GM19468 (cell line): ENCODE data around the gene NISCH.
"Not testable (repeated sequence)": the region's sequence is repeated elsewhere in the genome, so short reads cannot be mapped to it uniquely, and the experiment has no call there.

ENCODE experiments used
- ATAC-seq: cut with Tn5 transposase; IDR thresholded peaks from one replicate; pipeline ENCODE4 v1.9.1; 2021; ENCODE audit warnings: mild to moderate bottlenecking, moderate library complexity, moderate number of reproducible peaks; ENCODE audit not compliant: unreplicated experiment; ENCODE audit errors: extremely low read depth

The NISCH gene

DNA sequence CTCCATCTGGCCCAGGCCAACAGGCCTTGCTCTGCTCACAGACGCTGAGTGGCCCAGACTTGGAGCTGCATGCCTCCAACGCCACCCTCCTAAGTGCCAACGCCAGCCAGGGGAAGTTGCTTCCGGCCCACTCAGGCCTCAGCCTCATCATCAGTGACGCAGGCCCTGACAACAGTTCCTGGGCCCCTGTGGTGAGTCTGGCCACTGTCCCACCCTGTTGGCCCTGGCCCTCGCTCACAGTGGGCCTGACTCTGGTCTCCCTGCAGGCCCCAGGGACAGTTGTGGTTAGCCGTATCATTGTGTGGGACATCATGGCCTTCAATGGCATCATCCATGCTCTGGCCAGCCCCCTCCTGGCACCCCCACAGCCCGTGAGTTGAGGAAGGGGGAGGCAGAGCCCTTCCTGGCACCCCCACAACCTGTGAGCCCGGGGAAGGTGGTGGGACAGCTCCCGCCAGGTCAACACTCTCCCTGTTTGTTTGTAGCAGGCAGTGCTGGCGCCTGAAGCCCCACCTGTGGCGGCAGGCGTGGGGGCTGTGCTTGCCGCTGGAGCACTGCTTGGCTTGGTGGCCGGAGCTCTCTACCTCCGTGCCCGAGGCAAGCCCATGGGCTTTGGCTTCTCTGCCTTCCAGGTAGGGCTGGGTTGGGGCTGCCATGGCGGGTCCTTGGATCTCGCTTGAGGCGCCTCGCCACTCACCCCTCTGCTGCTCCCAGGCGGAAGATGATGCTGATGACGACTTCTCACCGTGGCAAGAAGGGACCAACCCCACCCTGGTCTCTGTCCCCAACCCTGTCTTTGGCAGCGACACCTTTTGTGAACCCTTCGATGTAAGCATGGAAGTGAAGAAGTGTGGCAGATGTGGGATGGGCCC lies 68.2 kb downstream of the NISCH start:
- no peak for ATAC-seq

DNA sequence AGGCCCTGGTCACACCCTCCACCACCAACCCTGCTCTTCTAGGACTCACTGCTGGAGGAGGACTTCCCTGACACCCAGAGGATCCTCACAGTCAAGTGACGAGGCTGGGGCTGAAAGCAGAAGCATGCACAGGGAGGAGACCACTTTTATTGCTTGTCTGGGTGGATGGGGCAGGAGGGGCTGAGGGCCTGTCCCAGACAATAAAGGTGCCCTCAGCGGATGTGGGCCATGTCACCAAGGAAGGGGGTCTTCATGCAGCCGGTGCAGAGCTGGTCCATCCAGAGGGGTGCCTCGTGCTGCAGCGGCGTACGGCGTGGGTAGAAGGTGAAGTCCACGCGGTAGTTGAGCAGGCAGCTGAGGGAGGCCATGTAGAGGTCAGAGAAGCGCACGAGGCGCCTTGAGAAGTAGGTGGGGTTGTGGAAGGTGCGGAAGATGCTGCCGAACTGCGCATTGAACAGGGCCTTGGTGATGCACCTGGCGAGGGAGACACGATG lies 68.9 kb downstream of the NISCH start:
- no peak for ATAC-seq

- no peak for ATAC-seq
Observed at GRCh38 chr3:52524752-52525679, 69.6 kb downstream of the NISCH start.

DNA sequence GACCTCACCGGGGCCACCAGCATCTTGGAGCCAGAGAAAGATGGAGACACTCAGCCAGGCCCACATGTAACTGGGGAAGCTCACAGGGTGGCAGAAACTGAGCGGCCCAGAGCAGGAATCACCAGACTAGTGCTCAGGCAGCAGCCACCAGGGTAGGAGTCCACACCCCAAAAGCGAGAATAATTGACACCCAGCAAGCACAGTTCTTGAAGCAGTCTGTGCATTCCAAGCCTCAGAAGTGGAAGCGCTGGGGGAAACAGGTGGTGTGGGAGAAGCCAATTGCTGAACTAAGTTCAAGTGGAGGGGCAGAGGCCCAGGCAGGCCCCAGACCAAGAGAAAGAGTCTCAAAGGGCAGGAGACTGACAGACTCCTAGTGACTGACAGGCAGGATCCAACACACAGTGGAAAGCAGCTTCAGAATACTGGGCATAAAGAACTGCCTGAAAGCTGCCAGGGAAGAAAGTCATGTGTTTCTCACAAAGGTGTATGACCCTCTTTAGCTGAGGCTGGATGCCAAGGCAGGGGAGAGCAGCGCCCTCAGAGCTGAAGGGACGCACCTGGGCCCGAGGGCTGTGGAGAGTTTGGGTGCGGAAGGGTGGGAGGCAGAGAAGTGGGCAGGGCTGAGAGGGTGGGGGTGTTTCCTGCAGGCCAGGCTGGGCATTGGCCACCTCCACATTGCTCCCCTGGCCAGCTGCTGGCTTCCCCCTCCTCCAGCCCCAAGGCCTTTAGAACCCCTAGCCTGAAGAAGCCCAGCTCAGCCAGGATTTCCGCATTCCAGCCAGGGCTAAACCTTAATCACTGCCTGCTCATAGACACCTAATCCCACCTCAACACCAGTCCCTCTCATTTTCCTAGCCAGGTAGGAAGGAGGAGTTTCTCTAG lies 70.5 kb downstream of the NISCH start:
- no peak for ATAC-seq

DNA sequence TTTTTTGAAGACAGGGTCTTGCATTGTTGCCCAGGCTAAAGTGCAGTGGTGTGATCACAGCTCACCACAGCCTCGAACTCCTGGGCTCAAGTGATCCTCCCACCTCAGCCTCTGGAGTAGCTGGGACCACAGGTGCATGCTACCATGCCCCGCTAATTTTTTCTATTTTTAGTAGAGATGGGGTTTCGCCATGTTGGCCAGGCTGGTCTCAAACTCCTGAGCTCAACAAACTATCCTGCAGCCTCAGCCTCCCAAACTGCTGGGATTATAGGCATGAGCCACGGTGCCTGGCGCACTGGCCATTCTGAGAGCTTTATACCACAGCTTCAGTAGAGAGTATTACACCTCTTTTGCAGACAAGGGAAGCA lies 71.3 kb downstream of the NISCH start:
- ATAC-seq, result not testable (repeated sequence)

DNA sequence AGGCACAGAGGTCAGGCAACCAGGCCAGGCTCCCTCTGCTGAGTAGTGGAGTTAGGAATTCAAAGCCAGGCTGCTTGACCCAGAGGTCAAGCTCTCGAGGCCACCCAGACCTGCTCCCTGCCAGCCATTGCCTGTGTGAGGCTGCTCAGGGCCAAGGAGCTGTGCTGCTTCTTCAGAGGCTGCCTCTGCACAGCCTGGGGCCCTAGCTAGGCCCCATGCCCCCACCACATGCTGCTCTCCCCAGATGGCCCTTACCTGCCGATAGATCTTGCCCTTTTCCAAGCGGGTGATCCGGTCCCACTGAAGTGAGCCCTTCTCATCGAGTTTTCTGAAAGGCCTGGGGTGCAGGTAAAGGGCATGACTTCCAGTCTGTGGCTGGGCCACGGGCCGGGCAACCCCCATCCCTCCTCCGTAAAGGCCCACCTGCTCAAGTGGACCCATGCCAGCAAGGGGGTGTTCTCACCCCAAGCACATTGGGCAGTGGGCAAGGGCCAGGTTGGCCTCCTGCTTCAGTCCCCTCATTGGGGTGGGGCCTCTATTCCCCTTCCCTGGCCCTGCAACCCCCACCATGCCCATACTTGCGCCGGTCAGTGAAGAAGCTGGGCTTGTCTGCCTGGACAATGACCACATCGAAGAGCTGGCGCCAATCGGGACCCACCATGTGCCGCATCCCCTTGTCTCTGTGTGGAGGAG lies 71.8 kb downstream of the NISCH start:
- no peak for ATAC-seq

DNA sequence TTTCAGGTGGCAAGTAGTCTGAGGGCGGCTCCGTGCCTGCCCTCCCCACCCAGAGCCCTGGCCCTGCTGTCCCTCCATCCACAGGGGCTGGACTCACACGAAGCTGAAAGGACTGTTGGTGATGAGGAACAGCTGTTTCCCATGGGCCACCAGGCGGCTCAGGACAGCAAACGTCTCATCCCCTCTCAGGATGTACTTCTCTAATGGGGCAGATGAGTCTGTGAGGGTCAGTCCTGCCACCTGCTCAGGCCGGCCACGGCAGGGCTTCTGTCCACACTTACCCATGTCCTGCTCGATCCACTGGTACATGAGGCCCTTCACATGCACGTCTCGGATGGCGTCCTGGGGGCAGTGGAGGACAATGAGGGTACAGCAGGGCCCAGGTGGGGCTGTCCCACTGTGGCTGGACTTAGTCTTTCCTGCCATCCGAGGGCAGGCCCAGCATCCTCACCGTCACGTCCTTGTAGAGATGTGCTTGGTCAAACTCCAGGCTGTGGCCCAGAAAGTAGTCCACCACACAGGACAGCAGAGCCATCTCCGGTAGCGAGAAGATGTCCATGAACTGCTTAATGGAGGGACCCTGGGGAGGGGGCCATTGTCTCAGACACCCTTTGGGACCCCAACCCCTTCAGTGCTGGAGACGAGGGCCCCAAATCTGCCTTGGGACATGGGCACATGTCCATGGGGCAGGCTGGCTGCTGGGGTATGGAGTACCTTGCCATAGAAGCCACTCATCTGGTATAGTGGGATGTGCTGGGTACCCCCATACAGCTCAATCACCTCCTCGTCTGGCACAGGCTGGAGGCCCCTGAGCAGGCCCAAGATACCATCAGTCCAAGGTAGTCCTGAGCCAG lies 72.6 kb downstream of the NISCH start:
- ATAC-seq, result no peak

DNA sequence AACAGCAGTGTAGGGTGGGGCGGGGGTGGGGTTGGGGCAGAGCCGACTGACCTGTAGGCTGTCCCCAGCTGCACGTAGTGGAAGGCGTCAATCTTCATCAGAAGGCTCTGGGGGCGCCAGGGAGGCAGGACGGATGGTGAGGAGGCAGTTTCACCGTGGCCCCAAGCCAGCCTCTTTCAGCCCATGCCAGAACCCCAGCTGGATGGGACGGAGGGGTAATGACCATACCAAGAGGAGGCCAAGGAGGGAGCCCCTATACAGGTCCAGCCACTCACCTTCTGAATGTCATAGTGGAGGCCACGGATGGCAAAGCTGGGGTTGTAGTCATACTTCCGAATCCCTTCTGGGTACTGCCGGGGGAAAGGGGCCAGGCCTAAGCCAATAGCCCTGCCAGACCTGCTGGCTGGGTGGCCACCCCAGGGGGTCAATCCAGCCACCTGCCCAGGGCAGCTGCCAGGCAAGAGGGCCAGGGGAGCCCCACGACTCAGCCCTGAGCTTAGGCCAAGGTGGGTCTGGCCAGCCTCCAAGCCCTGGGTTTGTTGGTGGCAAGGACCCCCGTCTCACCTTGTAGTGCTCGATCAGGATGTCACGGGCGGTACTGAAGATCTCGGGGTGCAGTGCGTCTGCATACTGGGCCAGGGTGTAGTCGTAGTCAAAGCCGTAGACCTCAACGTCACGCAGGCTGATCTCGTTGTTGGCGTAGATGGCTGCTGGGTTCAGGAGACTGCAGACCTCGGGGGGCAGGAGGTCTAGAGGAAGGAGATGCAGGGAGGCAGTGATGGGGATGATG lies 73.4 kb downstream of the NISCH start:
- ATAC-seq, result no peak

DNA sequence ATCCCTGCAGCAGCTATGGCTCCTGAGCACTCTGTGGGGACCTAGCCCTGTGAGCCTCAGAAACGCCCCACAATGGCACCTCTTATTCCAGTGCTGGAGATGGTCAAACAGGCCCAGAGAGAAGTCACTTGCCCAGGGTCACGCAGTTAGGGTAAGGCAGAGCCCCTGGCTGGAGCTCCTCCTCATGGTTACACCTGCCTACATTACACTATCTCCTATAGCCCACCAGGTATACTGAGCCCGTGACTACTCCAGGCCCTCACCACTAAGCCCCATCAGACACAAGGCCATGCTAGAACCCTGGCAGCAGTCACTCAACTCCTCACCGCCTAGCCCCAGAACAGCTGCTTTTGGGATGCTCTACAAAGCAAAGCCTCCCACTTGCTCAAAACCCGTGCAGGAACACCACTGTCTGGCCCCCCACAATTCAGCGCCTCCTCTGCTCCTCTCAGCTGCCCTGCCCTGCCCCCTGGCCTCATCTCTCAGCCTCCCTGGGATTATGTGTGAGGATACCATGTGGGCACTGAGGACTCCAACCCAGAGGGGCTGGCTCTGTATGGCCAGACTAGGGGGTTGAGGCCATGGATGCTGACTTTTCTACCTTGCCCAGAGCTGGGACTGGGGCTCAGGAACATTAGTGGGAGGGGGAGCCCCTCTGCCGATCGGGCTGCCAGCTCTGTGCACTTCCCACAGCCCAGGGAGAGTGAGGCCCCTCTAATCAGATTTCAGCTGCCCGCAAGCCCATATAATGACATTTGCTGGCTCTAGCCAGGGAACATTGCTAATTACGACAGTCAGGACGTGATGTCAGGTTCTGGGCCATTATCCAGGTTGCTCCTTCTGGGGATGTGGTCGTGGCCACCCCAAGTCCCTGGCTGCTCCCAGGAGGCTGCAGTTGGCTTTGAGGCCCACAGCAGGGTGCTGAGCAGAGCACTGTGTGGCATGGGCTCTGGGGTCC lies 74.3 kb downstream of the NISCH start:
- ATAC-seq, result no peak

GRCh38 chr3:52530918-52531826 lies 75.8 kb downstream of the NISCH start:
- no peak for ATAC-seq

- ATAC-seq, result no peak
Observed at GRCh38 chr3:52531860-52532516, 76.6 kb downstream of the NISCH start.

DNA sequence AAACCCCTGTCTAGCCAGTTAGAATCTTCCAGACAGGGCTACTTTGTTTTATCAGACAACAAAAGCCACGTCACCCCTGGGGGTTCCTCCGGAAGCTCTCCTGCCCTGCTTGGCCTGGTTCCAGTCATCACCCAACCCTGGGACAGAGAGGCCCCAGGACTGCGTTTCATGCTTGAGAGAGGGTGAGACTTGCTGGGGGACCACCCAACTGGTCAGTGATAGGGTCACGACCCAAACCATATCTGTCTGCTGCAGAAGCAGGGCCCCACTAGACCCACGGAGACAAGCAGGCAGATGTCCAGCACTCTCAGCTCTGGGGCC lies 77.1 kb downstream of the NISCH start:
- ATAC-seq, result no peak

DNA sequence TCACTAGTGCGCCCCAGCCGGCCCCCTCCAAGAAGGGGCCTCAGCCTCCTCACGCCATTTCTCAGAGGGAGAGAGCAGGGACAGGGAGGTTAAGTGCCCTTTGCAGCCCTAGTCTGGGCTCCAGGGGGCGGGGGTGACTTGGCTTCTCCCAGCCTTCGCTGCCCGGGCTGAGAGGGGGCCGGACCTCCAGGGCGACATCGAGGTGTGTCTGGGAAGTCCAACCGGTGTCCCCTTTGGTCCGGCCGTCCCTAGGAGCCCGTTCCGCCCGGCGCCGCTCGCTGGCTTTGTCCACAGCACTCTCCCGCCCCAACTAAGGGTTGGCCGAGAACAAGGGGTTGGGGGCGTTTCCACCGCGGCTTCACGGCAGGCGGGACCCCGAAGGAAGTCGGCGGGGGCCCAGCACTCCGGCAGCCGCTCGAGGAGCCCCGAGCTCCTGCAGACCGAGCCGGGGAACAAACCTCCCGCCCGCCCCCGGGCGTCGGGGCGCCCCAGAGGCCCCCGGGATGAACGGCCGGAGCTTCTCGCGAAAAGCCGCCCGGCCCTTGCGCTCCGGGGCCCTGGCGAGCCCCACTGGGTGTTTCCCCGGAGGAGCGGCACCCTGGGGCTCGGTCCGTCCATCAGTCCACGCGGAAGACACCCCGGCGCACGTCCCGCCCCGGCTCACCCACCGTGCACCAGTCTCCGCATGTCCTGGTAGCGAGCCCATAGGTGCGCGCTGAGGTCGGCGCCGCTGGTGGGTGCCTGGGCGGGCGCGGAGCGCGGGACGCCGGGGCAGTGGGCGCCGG lies 77.6 kb downstream of the NISCH start:
- no peak for ATAC-seq

- ATAC-seq, result no peak
Observed at GRCh38 chr3:52533623-52534280, 78.3 kb downstream of the NISCH start, which contains the start of gene NT5DC2. TSS of gene NT5DC2 (minus strand) at chr3:52533857. CDS start at chr3:52533737, 120 bp downstream.
